SW 1271 (cell line): ENCODE measurements around the gene NAV2.
A peak's percentile ranks its signal among the peaks of the same experiment; 100 is the strongest.
"Not testable (repeated sequence)": the region's sequence is repeated elsewhere in the genome, so short reads cannot be mapped to it uniquely, and the experiment has no call there.

Experiments
- DNase-seq, 2 experiments: peaks; one replicate each; lab custom pipeline; 2025; lab: John Stamatoyannopoulos, UW

Gene NAV2

GRCh38 chr11:20116825-20117224 is 404.2 kb downstream of the NAV2 start:
- DNase-seq = no peak

- no peak for DNase-seq
Measured at GRCh38 chr11:20117291-20117690, 404.7 kb downstream of the NAV2 start.

GRCh38 chr11:20118209-20118608 is 405.6 kb downstream of the NAV2 start:
- no peak for DNase-seq

GRCh38 chr11:20119315-20119714 is 406.7 kb downstream of the NAV2 start:
- no peak for DNase-seq

- no peak for DNase-seq
Measured at GRCh38 chr11:20120134-20120925, 407.7 kb downstream of the NAV2 start.

- no peak for DNase-seq
Measured at GRCh38 chr11:20122131-20122530, 409.5 kb downstream of the NAV2 start.

GRCh38 chr11:20125927-20126326 is 413.3 kb downstream of the NAV2 start:
- DNase-seq = no peak

GRCh38 chr11:20126724-20127123 is 414.1 kb downstream of the NAV2 start:
- no peak for DNase-seq

GRCh38 chr11:20127671-20128527 is 415.3 kb downstream of the NAV2 start:
- DNase-seq = peak in 1 of 2 experiments; percentile 34

- DNase-seq = not testable (repeated sequence)
Measured at GRCh38 chr11:20128528-20128825, 415.8 kb downstream of the NAV2 start.

- DNase-seq = no peak
Measured at GRCh38 chr11:20129665-20130064, 417.0 kb downstream of the NAV2 start.

- DNase-seq = no peak
Measured at GRCh38 chr11:20131788-20132666, 419.4 kb downstream of the NAV2 start.

GRCh38 chr11:20132667-20133039 is 420.0 kb downstream of the NAV2 start:
- DNase-seq = no peak

GRCh38 chr11:20134991-20135736 is 422.5 kb downstream of the NAV2 start:
- DNase-seq = no peak

- DNase-seq = no peak
Measured at GRCh38 chr11:20137637-20138036, 425.0 kb downstream of the NAV2 start.

- DNase-seq = no peak
Measured at GRCh38 chr11:20138707-20139106, 426.1 kb downstream of the NAV2 start.

GRCh38 chr11:20154381-20154780 is 441.7 kb downstream of the NAV2 start:
- no peak for DNase-seq

GRCh38 chr11:20155683-20156279 is 443.1 kb downstream of the NAV2 start:
- no peak for DNase-seq

GRCh38 chr11:20156280-20156875 is 443.7 kb downstream of the NAV2 start:
- DNase-seq = no peak

- DNase-seq = no peak
Measured at GRCh38 chr11:20156876-20157613, 444.4 kb downstream of the NAV2 start.
